GM10266 (cell line): ENCODE measurements around the gene GNAL.

Experiments used
- DNase-seq: peaks from one replicate; pipeline ENCODE4 v3.0.0; 2012; ENCODE audit errors: extremely low spot score
- CTCF ChIP-seq: IDR thresholded peaks from 2 replicates; pipeline ENCODE4 v1.5.1; 2012; ENCODE audit warnings: mild to moderate bottlenecking, low read depth; ENCODE audit not compliant: control insufficient read depth, insufficient read depth; ENCODE audit errors: missing control alignments

GNAL gene

GRCh38 chr18:11820697-11821096 is 131.6 kb downstream of the GNAL start:
- no peak for TF ChIP-seq CTCF

DNA sequence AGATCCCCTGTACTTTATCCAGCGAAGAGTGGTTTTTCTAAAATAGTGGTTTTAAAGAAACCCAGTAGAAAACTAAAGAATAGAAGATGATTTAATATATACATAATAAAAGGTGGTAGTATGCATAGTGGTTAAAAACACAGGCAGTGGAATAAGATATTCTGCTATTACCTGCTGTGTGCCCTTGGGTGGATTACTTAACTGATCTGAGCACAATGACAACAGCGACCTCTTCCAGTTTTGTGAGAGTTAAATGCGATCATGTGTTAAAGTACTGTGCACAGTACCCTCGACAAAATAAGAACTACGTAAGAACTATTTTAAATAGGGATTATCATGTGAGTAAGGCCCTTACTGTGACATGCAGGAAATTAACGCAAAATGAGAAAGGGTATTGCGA is 132.1 kb downstream of the GNAL start:
- no peak for DNase-seq
- no peak for TF ChIP-seq CTCF

More at GRCh38 chr18:11820697-11821096, 131.6 kb downstream of the GNAL start:
- DNase-seq = no peak

GRCh38 chr18:11821643-11822237 is 132.7 kb downstream of the GNAL start:
- no peak for TF ChIP-seq CTCF
- DNase-seq = no peak

GRCh38 chr18:11823545-11823944 is 134.5 kb downstream of the GNAL start:
- DNase-seq = no peak
- no peak for TF ChIP-seq CTCF

- DNase-seq = no peak
- TF ChIP-seq CTCF = no peak
Measured at GRCh38 chr18:11826836-11827235, 137.8 kb downstream of the GNAL start.

DNA sequence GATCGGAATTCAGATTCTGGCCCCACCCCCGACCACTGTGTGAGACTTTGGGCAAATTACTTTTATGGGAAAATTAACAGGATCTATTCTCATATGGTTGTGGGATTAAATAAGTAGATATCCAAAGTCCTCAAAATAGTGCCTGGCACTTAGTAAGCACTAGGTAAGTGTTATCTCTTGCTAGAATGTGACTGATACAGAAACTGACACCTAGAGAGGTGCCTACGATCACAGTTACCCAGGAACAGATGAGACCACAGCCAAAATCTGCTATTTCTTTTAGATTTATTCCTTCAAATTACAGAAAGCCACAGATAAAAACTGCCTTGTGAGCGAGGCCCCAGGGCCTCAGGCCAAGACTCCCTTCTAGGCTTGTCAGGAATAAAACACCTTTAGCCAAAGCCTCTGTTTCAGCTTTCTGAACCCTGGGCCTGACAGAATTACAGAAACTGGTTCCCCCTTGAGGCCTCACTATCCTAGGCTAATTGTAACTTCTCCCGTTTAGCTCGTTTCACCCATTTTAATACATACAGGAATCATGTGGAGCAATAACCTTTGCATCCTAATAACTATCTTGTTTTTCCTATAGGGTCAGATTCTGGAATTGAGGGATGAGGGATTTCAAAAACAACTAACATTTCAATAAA is 139.8 kb downstream of the GNAL start:
- no peak for TF ChIP-seq CTCF
- no peak for DNase-seq

GRCh38 chr18:11830585-11830984 is 141.5 kb downstream of the GNAL start:
- DNase-seq = no peak
- TF ChIP-seq CTCF = no peak
